SK-N-SH (cell line): ENCODE measurements around the gene TP53BP2. TPM values are rescaled to one million over a fixed set of nuclear protein-coding genes. Genes with fewer than 3 reads are reported as not detected.

Experiments
- CTCF ChIA-PET: fragments of 300-600, 350-600 bp; formaldehyde crosslinking; extraction: SDS; loops from one replicate; lab custom pipeline; 2021; lab: Yijun Ruan, JAX
- POLR2A ChIA-PET: fragments of 350-600 bp; sonication (Branson Sonifier 250); formaldehyde crosslinking; extraction: SDS; loops from one replicate; lab custom pipeline; 2020; ENCODE audit warnings: antibody characterized with exemption, inconsistent platforms; lab: Yijun Ruan, JAX
- DNase-seq: peaks from one replicate; pipeline ENCODE4 v3.0.0; 2012
- H2AFZ ChIP-seq: fragments of 200-600 bp; sonication (generic); 2 replicates; pipeline ENCODE4 v1.8.1; 2016; ENCODE audit warnings: antibody characterized with exemption, mild to moderate bottlenecking, low read depth
- H3F3A ChIP-seq: fragments of 200-600 bp; sonication (generic); replicated peaks from 2 replicates; pipeline ENCODE3; 2016; ENCODE audit warnings: antibody characterized with exemption, mild to moderate bottlenecking; ENCODE audit not compliant: insufficient read depth
- H3K27ac ChIP-seq, 2 experiments: fragments of 200-500 bp in 1 of 2; fragments of 200-600 bp in 1 of 2; sonication (Bioruptor generic) in 1 of 2; sonication (generic), shearing (Covaris generic) in 1 of 2; 2 replicates each; pipeline versions ENCODE4 v1.5.1 to v1.6.1; 2014 to 2016; ENCODE audit warnings: low read depth in 2 of 2, inconsistent platforms in 1 of 2, low read length in 1 of 2, mild to moderate bottlenecking in 1 of 2, mixed read lengths in 1 of 2
- H3K27me3 ChIP-seq: fragments of 200-600 bp; sonication (generic), shearing (Covaris generic); 2 replicates; pipeline ENCODE4 v1.6.1; 2016; ENCODE audit warnings: mixed run types; ENCODE audit not compliant: insufficient read depth
- H3K36me3 ChIP-seq, 2 experiments: fragments of 200-500 bp in 1 of 2; fragments of 200-600 bp in 1 of 2; sonication (Bioruptor generic) in 1 of 2; sonication (generic) in 1 of 2; replicated peaks in 1 of 2; 2 replicates each; pipeline versions ENCODE3 to v1.5.1; 2014 to 2016; ENCODE audit warnings: low read length in 1 of 2, mild to moderate bottlenecking in 1 of 2; ENCODE audit not compliant: insufficient read depth in 2 of 2, control insufficient read depth in 1 of 2
- H3K4me1 ChIP-seq, 2 experiments: fragments of 200-500 bp in 1 of 2; fragments of 200-600 bp in 1 of 2; sonication (Bioruptor generic) in 1 of 2; sonication (generic), shearing (Covaris generic) in 1 of 2; 2 replicates each; pipeline versions ENCODE4 v1.5.1 to v1.6.1; 2014 to 2016; ENCODE audit warnings: low read depth in 1 of 2, low read length in 1 of 2, mixed run types in 1 of 2; ENCODE audit not compliant: insufficient read depth in 2 of 2, control insufficient read depth in 1 of 2
- H3K4me2 ChIP-seq: fragments of 200-600 bp; sonication (generic), shearing (Covaris generic); 2 replicates; pipeline ENCODE4 v1.6.1; 2017; ENCODE audit warnings: mixed run types
- H3K4me3 ChIP-seq, 2 experiments: fragments of 200-500 bp in 1 of 2; fragments of 200-600 bp in 1 of 2; sonication (Bioruptor generic) in 1 of 2; sonication (generic), shearing (Covaris generic) in 1 of 2; 2 replicates each; pipeline versions ENCODE4 v1.5.1 to v1.8.1; 2014 to 2016; ENCODE audit warnings: low read depth in 2 of 2, inconsistent platforms in 1 of 2, low read length in 1 of 2, mild to moderate bottlenecking in 1 of 2, mixed read lengths in 1 of 2, moderate library complexity in 1 of 2
- H3K79me2 ChIP-seq: fragments of 200-600 bp; sonication (generic); 2 replicates; pipeline ENCODE4 v1.8.1; 2017; ENCODE audit warnings: mild to moderate bottlenecking; ENCODE audit not compliant: insufficient read depth
- H3K9ac ChIP-seq: fragments of 200-600 bp; sonication (generic); 2 replicates; pipeline ENCODE4 v1.6.1; 2017; ENCODE audit warnings: mixed run types
- H3K9me2 ChIP-seq: fragments of 200-600 bp; sonication (generic); 2 replicates; pipeline ENCODE4 v1.6.1; 2017; ENCODE audit warnings: mixed run types
- H3K9me3 ChIP-seq: fragments of 200-600 bp; sonication (generic); 2 replicates; pipeline ENCODE4 v1.6.1; 2017; ENCODE audit warnings: mixed run types, mild to moderate bottlenecking, moderate library complexity
- H4K20me1 ChIP-seq: fragments of 200-600 bp; sonication (generic); 2 replicates; pipeline ENCODE4 v1.6.1; 2017; ENCODE audit warnings: mild to moderate bottlenecking, mixed run types; ENCODE audit not compliant: insufficient read depth
- ELF1 ChIP-seq: IDR thresholded peaks from 2 replicates; pipeline ENCODE4 v1.4.0; 2012
- FOSL2 ChIP-seq: IDR thresholded peaks from 2 replicates; pipeline ENCODE4 v1.4.0; 2012; ENCODE audit warnings: low read depth, mild to moderate bottlenecking, moderate library complexity, borderline replicate concordance
- GATA2 ChIP-seq: sonication (generic); formaldehyde crosslinking; IDR thresholded peaks from 2 replicates; pipeline ENCODE4 v1.5.0; 2020; ENCODE audit warnings: mild to moderate bottlenecking, missing genetic modification reagents
- IRF3 ChIP-seq: fragments of 150-350 bp; IDR thresholded peaks from 2 replicates; pipeline ENCODE4 v1.6.1; 2016; ENCODE audit warnings: mild to moderate bottlenecking, low read depth, low read length
- JUND ChIP-seq: IDR thresholded peaks from 2 replicates; pipeline ENCODE4 v1.4.0; 2012
- MXI1 ChIP-seq: IDR thresholded peaks from 2 replicates; pipeline ENCODE4 v1.6.1; 2012; ENCODE audit warnings: mild to moderate bottlenecking, low read depth, low read length, improper control_type of control experiment
- PBX3 ChIP-seq: IDR thresholded peaks from 2 replicates; pipeline ENCODE4; 2012
- REST ChIP-seq: IDR thresholded peaks from 2 replicates; pipeline ENCODE4 v1.6.1; 2012; ENCODE audit warnings: mild to moderate bottlenecking, low read depth, low read length, moderate library complexity
- RFX5 ChIP-seq: IDR thresholded peaks from 2 replicates; pipeline ENCODE4 v1.6.1; 2012; ENCODE audit warnings: mild to moderate bottlenecking, improper control_type of control experiment, low read length
- SIN3A ChIP-seq: IDR thresholded peaks from 2 replicates; pipeline ENCODE4 v1.6.1; 2012; ENCODE audit warnings: low read depth, mild to moderate bottlenecking, low read length, moderate library complexity, borderline replicate concordance
- TEAD4 ChIP-seq: IDR thresholded peaks from 2 replicates; pipeline ENCODE4 v1.4.0; 2012; ENCODE audit warnings: mild to moderate bottlenecking, borderline replicate concordance; ENCODE audit not compliant: insufficient read depth
- USF1 ChIP-seq: IDR thresholded peaks from 2 replicates; pipeline ENCODE4 v1.4.0; 2012; ENCODE audit warnings: low read depth, borderline replicate concordance
- USF2 ChIP-seq: fragments of 150-350 bp; IDR thresholded peaks from 2 replicates; pipeline ENCODE4 v1.6.1; 2017; ENCODE audit warnings: antibody characterized with exemption, low read length, low read depth, borderline replicate concordance
- ZBTB33 ChIP-seq: IDR thresholded peaks from 2 replicates; pipeline ENCODE4 v1.4.0; 2012; ENCODE audit warnings: low read depth, borderline replicate concordance
- WGBS: methylation state at CpG from one replicate; pipeline ENCODE4 v1.1.6; 2017; ENCODE audit warnings: low lambda C conversion rate; 5-methylcytosine and 5-hydroxymethylcytosine counted together
- polyA plus RNA-seq, 3 experiments: library from polyadenylated mRNA; depleted of rRNA; stranded (reverse); fragments of >200 nt; gene quantifications; 2 replicates each; pipeline ENCODE4 v1.2.3, GENCODE V29; 2012

TP53BP2 gene
- polyA plus RNA-seq, 1 of the 3 experiments (the other 2 are of a cell fraction) = 11.4 TPM

- CTCF ChIA-PET = interaction anchor here (1.6 to 3.2 kb wide), 2 partner anchors 20 to 77 kb away, joined by 3 to 12 read pairs; partner anchors contain the start of gene TP53BP2
- TF ChIP-seq ELF1 (no peak), RFX5 (no peak), JUND (no peak)
Measured at GRCh38 chr1:223825767-223826748, 19.7 kb downstream of the TP53BP2 start.

GRCh38 chr1:223824712-223825111, 21.0 kb downstream of the TP53BP2 start:
- CTCF ChIA-PET = interaction anchor here (1.4 to 3.2 kb wide), 4 partner anchors 13 to 76 kb away, joined by 3 to 14 read pairs (median 8); partner anchors contain the start of gene TP53BP2
- H4K20me1 ChIP-seq = peaks cover 23% of the 10 kb centered on the region

More at GRCh38 chr1:223825767-223826748, 19.7 kb downstream of the TP53BP2 start:
- no peak for DNase-seq
- Histone ChIP-seq H3K4me1 (peaks cover 5 to 15% of the 10 kb centered on the region in 2 experiments; a peak in 3 of 4 replicates), H3K9me2 (no peaks in the 10 kb centered on the region), H3K4me3 (no peak overlapping the region), H2AFZ (no peak overlapping the region), H3K27me3 (no peaks in the 10 kb centered on the region), H3K9ac (no peak overlapping the region), H3K79me2 (peaks cover 100% of the 10 kb centered on the region), H3K27ac (no peak overlapping the region), H3K36me3 (peaks cover 0 to 7% of the 10 kb centered on the region in 2 experiments), H3F3A (peaks cover 6% of the 10 kb centered on the region), H4K20me1 (peaks cover 23% of the 10 kb centered on the region), H3K4me2 (no peak overlapping the region), H3K9me3 (no peaks in the 10 kb centered on the region)
- POLR2A ChIA-PET = interaction anchor here (1.7 kb wide), 1 partner anchor 20 kb away, joined by 7 read pairs; the partner anchor contains the start of gene TP53BP2
- WGBS = 95% methylated on average over 11 of the region's 11 CpGs

More at GRCh38 chr1:223824712-223825111, 21.0 kb downstream of the TP53BP2 start:
- Histone ChIP-seq H3K79me2 (peaks cover 89% of the 10 kb centered on the region), H2AFZ (no peak overlapping the region), H3F3A (no peaks in the 10 kb centered on the region), H3K4me3 (no peak overlapping the region), H3K4me2 (no peak overlapping the region), H3K4me1 (peaks cover 4 to 23% of the 10 kb centered on the region in 2 experiments; a peak in 3 of 4 replicates), H3K9me2 (no peaks in the 10 kb centered on the region), H3K9me3 (no peaks in the 10 kb centered on the region), H3K27ac (no peak overlapping the region), H3K27me3 (no peaks in the 10 kb centered on the region), H3K9ac (no peak overlapping the region), H3K36me3 (peaks cover 8 to 10% of the 10 kb centered on the region in 2 experiments)
- POLR2A ChIA-PET = interaction anchor here (1.7 kb wide), 1 partner anchor 21 kb away, joined by 7 read pairs; the partner anchor contains the start of gene TP53BP2
- no peak for DNase-seq
- 98% methylated on average over 4 of the region's 4 CpGs for WGBS
- TF ChIP-seq GATA2 (CRISPR knock-in tag) = no peak
- no peak for TF ChIP-seq SIN3A
- no peak for TF ChIP-seq MXI1
- no peak for TF ChIP-seq IRF3
- TF ChIP-seq FOSL2 = no peak
- no peak for TF ChIP-seq TEAD4
- no peak for TF ChIP-seq USF1
- TF ChIP-seq REST = no peak
- TF ChIP-seq PBX3 = no peak
- no peak for TF ChIP-seq ZBTB33
- no peak for TF ChIP-seq USF2
